IMR-90 (cell line): Measurements from ENCODE around the gene ADRA2B. TPM values are rescaled to one million over a fixed set of nuclear protein-coding genes. Genes with fewer than 3 reads are reported as not detected.

Experiments
- MAFK ChIP-seq: IDR thresholded peaks from 2 replicates; pipeline ENCODE4 v1.6.1; 2012; ENCODE audit warnings: low read depth, low read length, improper control_type of control experiment
- SMC3 ChIP-seq: fragments of 150-350 bp; IDR thresholded peaks from 2 replicates; pipeline ENCODE4 v1.6.1; 2016; ENCODE audit warnings: low read depth, mild to moderate bottlenecking, antibody characterized with exemption, low read length, moderate library complexity
- polyA plus RNA-seq, 3 experiments: library from polyadenylated mRNA; depleted of rRNA; stranded (reverse); fragments of >200 nt; gene quantifications; 2 replicates each; pipeline ENCODE4 v1.2.3, GENCODE V29; 2012; ENCODE audit warnings: low replicate concordance in 1 of 3
- total RNA-seq: library from RNA; depleted of rRNA; stranded (reverse); fragments of >200 nt; gene quantifications from 2 replicates; pipeline ENCODE4 v1.2.3, GENCODE V29; 2012
- TF ChIP-seq, protein P1 (sequence below): fragments of 150-350 bp; IDR thresholded peaks from 2 replicates; pipeline ENCODE4 v1.6.1; 2016; ENCODE audit warnings: low read depth, mild to moderate bottlenecking, low read length, moderate library complexity, borderline replicate concordance

Gene ADRA2B
- total and polyA plus RNA-seq, 2 of the 4 experiments (the other 2 are of a cell fraction) = not detected

DNA sequence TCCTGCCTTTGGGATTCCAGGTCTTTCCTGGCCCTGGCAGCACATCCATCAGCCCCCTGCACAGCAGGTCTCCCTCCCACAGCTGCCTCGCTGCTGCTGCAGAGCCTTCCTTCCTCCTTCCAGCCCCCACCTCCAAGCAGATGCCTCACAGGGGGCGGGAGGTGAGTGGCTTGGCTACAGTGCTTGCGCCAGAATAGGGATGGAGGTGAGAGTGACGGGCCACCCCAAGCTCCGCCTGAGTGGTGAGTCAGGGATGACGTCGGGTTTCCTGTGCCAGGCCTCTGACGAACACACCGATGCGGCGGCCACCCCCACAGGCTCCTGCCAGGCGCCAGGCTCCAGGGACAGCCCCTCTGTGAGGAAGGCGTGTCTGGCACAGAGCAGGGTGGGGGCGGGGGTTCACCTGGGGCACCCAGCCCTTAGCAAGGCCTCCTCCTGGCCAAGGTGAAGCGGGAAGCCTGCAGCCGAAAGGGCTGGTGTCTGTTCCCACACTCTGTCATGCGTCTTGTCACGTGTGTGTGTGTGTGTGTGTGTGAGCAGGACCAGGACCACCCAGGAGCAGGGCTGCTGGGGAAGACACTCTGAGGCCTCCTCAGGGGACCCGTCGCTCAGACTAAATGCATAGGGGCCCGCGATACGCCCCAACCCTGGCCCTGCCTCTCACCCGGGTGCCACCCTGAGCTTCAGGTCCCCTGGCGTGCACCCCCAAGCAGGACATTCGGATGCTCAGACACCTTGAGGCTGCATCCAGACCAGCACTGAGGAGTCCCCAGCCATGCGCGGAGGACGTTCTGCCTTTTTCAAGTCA lies 32.2 kb upstream of the ADRA2B start (continued):
- TF ChIP-seq, protein P1, sequence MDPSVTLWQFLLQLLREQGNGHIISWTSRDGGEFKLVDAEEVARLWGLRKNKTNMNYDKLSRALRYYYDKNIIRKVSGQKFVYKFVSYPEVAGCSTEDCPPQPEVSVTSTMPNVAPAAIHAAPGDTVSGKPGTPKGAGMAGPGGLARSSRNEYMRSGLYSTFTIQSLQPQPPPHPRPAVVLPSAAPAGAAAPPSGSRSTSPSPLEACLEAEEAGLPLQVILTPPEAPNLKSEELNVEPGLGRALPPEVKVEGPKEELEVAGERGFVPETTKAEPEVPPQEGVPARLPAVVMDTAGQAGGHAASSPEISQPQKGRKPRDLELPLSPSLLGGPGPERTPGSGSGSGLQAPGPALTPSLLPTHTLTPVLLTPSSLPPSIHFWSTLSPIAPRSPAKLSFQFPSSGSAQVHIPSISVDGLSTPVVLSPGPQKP = no peak
- TF ChIP-seq MAFK (no peak), SMC3 (0 out of 2 replicates have a peak, but pooled peaks have one; percentile 12)
